ENCODE data around the gene RPL36A. TPM values are rescaled to one million over a fixed set of nuclear protein-coding genes. Genes with fewer than 3 reads are reported as not detected.

Gene RPL36A
- total and polyA plus RNA-seq, 9 of the 15 experiments (the other 6 are each of a cell fraction or from before 2014, with no cell fraction given), result 412 to 4,539 (median 3,209) TPM

- no peak for TF ChIP-seq SMAD1 (IDR thresholded peaks at IDR 0.05; ENCODE audit: low read depth, low read length, partially characterized antibody)
- no peak for TF ChIP-seq HMGXB4 (CRISPR knock-in tag; IDR thresholded peaks at IDR 0.05)
- 0 out of 2 replicates have a peak, but pooled peaks have one; percentile 26 for TF ChIP-seq FOXJ2 (tag; IDR thresholded peaks at IDR 0.05)
- no peak for TF ChIP-seq NR2C2 (CRISPR knock-in tag; IDR thresholded peaks at IDR 0.05)
- TF ChIP-seq NR2C2 (tag; IDR thresholded peaks at IDR 0.05), result no peak
- TF ChIP-seq TAL1 (IDR thresholded peaks at IDR 0.05), result peak; percentile 33; the same call in 1 of the 2 replicates
- no peak for TF ChIP-seq ZBTB11 (CRISPR knock-in tag; IDR thresholded peaks at IDR 0.05)
- peak; percentile 39 for TF ChIP-seq ARID1B (IDR thresholded peaks at IDR 0.05)
- no peak for TF ChIP-seq IRF1 (CRISPR knock-in tag; IDR thresholded peaks at IDR 0.05; ENCODE audit: borderline replicate concordance)
- no peak for TF ChIP-seq MAX (CRISPR knock-in tag; IDR thresholded peaks at IDR 0.05)
- TF ChIP-seq IFI16 (CRISPR knock-in tag; IDR thresholded peaks at IDR 0.05), result no peak
- TF ChIP-seq MBD2 (IDR thresholded peaks at IDR 0.05; ENCODE audit: borderline replicate concordance, low read depth), result no peak
- TF ChIP-seq NCOA1 (IDR thresholded peaks at IDR 0.05; ENCODE audit: low read depth), result no peak
- peak in 1 of 2 experiments; percentile 61; a peak in 1 of 4 replicates for TF ChIP-seq TEAD1 (CRISPR knock-in tag; IDR thresholded peaks at IDR 0.05)
- no peak for TF ChIP-seq SIRT6 (IDR thresholded peaks at IDR 0.05; ENCODE audit: low read depth, low read length)
- TF ChIP-seq CBFA2T3 (IDR thresholded peaks at IDR 0.05), result peak; percentile 50
These were observed 28.1 kb upstream of the RPL36A start (continued) for GRCh38 chrX:101362757-101363156.

Measured in K562 (cell line).